OCI-M2 (cell line): ENCODE results near the gene EIF6.

Source experiments
- DNase-seq: peaks from one replicate; lab custom pipeline; 2025; ENCODE audit not compliant: unreplicated experiment; lab: John Stamatoyannopoulos, UW

Gene EIF6

DNA sequence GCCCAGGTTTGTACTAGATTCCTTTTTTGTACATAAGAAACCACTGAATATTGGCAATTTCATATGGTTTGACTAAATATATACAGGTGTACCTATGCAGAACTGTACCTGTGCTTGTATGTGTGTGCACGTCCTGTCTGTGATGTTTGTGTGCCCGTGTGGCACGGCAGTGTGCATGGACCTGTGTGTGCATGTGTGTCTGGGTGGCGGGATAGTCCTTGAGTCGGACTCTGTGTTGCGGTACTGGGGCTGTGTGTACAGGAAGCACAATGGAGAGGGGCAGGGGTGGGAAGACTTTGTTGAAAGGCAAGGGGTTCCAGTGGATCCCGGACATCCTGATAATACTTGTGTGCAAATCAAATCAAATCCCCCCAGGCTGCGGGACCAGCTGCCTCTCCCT, 11.1 kb upstream of the EIF6 start:
- no peak for DNase-seq

DNA sequence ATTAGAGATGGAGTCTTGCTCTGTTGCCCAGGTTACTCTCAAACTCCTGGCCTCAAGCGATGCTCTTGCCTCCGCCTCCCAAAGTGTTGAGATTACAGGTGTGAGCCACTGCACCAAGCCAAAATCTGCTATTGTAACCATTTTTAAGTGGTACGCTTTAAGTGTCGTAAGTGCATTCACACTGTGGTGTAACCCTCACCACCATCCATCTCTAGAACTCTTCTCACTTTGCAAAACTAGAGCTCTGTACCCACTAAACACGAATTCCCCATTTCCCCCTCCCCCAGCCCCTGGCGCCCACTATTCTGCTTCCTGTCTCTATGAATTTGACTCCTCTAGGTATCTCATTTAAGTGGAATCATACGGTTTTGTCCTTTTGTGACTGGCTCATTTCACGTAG, 10.5 kb upstream of the EIF6 start:
- no peak for DNase-seq

- no peak for DNase-seq
These were observed 9.7 kb upstream of the EIF6 start for GRCh38 chr20:35294293-35294685.

DNA sequence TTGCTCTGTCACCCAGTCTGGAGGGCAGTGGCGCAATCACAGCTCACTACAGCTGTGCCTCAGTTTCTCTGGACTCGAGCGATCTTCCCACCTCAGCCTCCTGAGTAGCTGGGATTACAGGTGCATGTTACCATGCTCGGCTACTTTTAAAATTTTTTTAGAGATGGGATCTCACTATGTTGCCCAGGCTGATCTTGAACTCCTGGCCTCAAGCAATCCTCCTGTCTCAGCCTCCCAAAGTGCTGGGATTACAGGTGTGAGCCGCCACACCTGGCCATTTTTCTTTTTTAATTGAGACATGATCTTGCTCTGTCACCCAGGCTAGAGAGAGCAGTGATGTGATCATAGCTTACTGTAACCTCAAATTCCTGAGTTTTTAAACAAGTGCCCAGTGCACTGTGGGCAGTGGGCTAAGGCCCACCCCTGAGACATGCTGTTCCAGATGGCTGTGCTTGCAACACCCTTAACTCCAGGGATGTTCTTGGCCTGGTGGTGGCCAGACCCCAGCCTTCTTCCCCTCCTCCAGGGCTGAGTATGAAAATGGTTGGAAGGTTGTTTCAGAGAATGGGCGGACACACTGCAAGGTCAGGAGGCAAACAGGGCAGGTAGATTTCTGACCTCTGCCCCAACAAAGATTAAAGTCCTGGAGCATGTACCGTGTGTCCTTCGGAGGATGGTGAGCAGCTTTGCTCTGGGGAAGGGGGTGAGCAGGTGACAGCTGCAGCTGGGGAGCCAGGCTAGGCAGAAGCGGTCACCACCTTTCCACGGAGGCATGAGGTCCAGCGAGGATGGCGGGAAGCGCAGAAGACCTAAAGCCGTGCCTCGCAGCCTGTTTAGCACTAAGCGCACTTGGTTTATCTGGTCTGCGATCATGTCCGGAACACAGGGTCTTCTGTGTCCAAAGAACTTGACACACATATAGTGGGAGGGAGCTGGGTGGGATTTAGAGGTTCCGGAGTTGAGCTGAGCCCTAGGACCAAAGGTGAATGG, 9.0 kb upstream of the EIF6 start:
- no peak for DNase-seq

GRCh38 chr20:35292504-35293285, 8.1 kb upstream of the EIF6 start:
- no peak for DNase-seq

- DNase-seq: no peak
These were observed 7.3 kb upstream of the EIF6 start, which contains the start of gene FAM83C for GRCh38 chr20:35291654-35292503. Gene FAM83C, minus strand, starts transcription at chr20:35292425. Its CDS starts 121 bp downstream, at chr20:35292304.

- no peak for DNase-seq
These were observed 6.4 kb upstream of the EIF6 start for GRCh38 chr20:35290887-35291417.

DNA sequence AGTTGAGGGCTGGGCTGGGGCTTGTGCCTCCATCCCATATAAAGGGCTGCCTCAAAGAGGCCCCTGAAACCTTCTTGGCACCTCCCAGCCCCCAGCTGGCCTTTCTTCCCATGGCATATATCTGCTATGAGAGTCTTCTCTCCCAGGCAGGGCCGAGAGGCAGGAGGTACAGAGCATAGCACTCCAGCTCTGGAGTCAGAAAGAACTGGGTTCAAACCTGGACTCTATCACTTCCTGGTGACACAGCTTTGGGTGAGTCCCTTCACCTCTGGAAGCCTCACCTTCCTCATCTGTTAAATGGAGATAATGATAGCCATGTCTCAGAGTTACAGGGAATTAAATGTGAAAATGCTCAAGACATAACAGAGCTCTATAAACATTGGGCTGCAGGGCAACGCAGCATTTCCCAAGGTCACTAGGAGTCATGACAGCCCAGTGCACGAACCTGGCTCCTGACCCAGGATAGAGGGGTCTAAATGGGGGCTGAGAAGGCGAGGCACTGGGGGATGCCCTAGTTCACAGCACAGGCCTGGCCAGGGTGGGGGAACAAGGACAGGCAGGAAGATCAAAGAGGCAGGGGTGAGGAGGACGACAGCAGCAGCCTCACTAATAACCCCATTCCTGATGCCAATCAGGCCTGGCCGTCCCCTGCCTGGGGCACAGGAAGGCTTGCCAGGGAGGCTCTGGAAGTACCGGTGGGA, 5.8 kb upstream of the EIF6 start:
- no peak for DNase-seq

DNA sequence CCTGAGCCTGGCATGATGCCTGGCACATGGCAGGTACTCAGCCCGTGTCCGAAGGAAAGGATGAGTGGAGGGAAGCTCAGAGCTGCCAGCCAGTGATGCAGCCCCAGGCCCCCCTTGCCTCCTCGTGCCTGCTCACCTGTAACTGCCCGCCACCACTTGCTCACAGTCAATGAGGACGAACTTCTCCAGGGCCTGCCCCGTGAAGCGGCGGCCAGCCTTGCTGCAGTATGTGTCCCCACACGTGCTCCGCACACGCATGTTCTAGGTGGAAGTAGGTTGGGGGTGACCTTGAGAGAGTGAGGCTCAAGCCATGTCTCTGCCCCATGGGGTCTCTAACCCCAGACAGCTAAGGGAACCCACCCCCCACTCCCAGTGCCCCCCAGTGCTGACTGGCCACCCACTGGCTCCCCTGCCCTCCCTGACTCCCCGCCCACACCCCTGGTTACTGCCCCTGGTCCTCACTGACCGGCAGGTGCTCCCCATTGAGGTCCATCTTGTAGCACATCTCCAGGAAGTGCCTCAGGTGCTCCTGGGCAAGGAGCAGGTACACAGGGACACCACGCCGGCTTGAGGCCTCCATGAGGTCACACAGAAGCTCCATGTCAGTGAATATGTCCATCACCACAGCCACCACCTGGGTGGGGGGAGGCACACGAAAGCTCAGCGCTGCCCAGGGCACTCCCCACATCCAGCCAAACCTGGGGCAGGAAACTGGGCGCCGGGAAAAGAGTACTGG, 3.9 kb upstream of the EIF6 start:
- DNase-seq: no peak

DNA sequence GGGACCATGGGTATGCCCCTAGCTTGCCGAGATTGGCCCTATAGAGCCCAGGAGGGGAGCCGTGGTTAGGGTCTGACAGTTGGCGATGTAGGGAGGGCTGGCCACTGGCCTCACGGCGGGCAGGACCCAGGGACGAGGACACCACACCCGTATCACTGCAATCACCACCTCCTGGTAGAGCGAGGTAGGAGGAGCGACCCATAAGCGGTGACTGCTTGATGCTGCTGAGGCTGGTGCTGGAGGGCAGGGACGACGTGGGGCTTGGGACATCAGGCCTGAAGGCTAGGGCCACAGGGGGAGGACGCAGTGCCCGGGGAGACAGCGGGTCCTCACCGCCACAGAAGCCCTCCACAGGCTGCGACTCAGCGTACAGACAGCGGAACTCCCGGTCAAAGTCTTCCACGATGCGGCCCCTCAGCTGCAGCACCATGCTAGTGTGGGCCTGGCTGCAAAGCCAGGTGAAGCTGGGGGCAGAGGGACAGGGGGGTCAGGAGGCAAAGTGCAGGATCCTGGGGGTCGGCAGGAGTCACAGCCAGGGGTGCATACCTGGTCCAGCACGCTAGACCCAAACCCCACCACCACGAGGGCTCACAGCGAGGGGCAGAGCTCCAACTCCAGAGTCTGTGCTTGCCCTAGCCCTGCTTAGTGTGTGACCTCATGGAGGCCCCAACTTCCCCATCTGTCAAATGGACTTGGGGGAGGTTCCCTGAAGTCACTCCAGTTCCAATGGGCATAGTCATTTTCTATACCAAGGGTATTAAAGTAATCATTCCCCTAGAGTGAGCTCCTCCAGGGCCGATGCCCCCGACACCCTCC, 3.1 kb upstream of the EIF6 start:
- DNase-seq: no peak

DNA sequence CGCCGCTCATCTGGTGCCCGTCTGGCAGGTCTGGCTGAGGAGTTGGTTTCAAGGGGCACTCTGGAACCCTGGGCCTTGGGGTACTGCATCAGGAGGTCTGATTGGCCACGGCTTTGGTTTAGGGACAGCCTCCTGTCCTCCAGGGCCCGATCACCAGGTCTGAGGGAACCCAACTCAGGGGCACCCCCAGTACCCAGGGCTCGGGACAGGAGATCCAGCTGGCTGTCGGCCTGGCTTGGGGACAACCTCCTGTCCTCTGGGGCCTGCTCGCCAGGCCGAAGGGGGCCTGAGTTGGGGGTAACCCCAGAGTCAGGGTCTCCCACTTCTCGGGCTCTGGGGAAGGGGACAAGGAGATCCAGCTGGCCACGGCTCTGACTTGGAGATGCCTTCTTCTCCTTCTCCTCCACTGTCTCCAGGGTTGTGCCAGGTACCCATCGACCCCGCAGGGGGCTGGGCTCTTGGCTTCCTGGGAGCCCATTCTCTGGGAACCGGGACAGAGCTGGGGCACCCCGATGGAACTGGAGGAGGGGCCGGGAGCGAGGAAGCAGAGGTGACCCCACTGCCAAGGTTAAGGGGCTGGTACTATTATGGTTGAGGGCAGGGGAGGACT, 2.4 kb upstream of the EIF6 start:
- DNase-seq: no peak

DNA sequence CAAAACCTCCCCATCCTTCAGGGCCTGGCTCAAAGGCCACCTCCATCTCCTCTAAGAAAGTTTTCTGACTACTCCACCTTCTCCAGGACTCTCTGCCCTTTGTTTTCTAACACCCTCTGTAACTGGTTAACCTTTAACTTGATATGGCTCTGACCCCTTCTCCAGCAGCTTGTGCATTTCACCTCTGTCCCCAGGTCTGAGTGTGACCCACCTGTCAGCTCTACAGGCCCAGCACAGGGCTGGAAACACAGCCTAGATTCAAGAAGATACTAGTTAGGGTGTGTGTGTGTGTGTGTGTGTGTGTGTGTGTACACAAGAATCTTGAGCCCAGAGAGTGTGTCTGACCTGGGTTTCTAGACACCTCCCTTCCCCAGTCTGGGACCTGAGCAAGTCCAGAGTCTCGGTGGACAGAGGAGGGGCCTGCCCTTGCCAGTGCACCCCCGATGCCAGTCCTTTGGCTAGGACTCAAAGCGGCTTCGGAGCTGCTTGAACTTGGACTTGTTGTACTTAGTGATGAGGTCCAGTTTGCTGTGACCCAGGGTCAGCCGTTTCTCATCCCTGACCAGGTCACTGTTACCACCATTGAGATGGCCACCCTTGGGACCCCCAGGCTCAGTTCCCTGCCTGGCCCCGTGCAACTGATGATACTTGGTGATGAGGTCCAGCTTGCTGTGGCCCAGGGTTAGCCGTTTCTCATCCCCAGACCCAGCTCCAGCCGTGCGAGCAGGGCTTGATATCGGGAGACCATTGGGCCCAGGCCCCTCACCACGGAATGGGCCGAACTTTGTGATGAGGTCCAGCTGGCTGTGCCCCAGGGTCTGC, 1.7 kb upstream of the EIF6 start:
- DNase-seq: no peak

- no peak for DNase-seq
These were observed 1.2 kb upstream of the EIF6 start for GRCh38 chr20:35285806-35286076.

- no peak for DNase-seq
These were observed 627 bp upstream of the EIF6 start for GRCh38 chr20:35284992-35285805.

DNA sequence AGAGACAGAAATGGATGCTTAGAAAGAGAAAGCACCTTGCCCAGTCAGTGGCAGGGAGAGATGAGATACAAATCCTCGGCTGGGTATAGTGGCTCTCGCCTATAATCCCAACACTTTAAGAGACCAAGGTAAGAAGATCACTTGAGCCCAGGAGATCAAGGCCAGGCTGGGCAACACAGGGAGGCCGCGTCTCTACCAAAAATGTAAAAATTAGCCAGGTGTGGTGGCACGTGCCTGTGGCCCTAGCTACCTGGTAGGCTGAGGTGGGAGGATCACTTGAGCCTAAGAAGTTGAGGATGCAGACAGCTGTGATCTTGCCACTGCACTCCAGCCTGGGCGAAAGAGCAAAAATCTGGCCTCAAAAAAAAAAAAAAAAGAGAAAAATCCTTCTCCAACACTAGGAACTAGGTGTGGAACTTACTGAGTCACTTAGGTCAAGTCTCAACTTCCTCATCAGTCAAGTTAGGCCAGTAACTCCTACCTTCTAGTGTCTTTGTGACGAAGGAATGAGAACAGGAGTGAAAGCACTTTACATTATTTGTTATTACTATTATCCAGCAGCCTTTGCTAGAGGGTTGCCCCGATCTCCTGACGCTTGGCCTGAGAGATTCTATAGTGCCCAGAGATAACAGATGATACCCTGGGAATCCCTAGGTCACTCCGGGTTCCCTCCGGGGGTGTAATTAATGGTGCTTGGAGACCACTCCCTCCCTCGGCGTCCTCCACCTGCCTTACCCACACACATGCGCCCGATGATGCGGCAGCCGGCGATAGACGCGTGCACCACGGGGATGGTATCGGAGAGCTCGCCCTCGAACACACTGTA, 918 bp downstream of the EIF6 start:
- DNase-seq: no peak

DNA sequence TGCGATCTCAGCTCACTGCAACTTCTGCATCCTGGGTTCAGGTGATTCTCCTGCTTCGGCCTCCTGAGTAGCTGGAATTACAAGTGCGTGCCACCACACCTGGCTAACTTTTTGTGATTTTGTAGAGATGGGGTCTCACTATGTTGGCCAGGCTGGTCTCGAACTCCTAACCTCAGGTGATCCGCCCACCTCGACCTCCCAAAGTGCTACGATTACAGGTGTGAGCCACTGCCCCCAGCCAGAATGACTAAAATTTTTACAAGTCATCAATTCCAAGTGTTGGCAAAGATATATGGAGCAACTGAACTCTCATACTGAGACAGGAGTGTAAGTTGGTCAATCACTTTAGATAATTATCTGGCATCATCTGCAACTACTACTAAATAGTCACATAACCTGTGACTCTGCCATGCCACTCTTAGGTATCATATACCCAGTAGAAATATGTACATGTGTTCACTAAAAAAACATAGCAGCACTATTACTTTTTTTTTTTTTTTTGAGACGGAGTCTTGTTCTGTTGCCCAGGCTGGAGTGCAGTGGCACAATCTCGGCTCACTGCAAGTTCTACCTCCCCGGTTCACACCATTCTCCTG, 3.0 kb downstream of the EIF6 start:
- no peak for DNase-seq
